BE2C (cell line): ENCODE measurements around the gene MYO7A.

ENCODE experiments used
- DNase-seq: peaks from one replicate; pipeline ENCODE4 v3.0.0-alpha.2; 2020
- H3K27me3 ChIP-seq: fragments of 250-450 bp; sonication (Bioruptor Pico); 2 replicates; pipeline ENCODE4 v1.5.1; 2020; ENCODE audit warnings: mild to moderate bottlenecking
- H3K36me3 ChIP-seq: fragments of 250-450 bp; sonication (Bioruptor Pico); 2 replicates; pipeline ENCODE4 v1.5.1; 2020; ENCODE audit warnings: mild to moderate bottlenecking
- H3K4me1 ChIP-seq: fragments of 250-450 bp; sonication (Bioruptor Pico); 2 replicates; pipeline ENCODE4 v1.5.1; 2020
- H3K4me3 ChIP-seq: 2 replicates; pipeline ENCODE4 v1.5.1; 2011; ENCODE audit warnings: low read depth, low read length
- H3K9me3 ChIP-seq: fragments of 250-450 bp; sonication (Bioruptor Pico); 2 replicates; pipeline ENCODE4 v1.5.1; 2020
- TF ChIP-seq, protein P1 (sequence below): IDR thresholded peaks from 2 replicates; pipeline ENCODE4 v1.5.1; 2012; ENCODE audit warnings: mild to moderate bottlenecking, low read depth, low read length

The MYO7A gene

DNA sequence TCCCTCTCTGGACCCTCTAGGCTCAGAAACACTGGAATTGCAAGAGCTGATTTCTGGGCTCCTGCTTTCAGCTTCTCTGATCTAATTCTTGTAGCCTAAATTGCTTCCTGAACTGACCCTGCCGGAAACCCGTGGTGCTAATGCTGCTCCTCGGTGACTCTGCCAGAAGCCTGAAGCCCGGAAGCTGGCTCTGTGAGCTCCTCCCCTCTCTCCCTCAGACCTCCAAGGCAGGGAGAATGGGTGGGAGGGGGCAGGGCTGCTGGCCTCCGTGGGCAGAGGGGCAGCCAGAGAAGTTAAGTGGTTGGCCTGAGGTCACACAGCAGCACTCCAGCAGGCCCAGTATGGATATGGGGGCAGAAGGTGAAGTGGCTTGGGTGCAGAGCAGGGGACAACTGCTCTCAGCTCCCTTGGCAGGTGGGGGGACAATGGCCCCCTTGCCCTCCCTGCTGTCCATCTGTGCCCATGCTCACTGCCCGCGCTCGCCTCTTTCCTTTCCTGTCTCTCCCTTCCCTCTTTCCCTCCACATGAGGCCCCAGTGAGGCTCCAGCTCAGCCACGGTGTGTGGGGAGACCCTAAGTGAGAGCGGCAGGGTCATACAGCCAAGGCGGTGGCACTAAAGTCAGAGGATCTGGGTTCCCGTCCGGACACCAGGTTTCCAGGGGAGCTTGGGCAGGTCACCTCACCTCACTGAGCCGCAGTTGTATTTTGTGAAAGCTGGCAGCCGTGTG, 45.0 kb upstream of the MYO7A start:
- TF ChIP-seq, protein P1, sequence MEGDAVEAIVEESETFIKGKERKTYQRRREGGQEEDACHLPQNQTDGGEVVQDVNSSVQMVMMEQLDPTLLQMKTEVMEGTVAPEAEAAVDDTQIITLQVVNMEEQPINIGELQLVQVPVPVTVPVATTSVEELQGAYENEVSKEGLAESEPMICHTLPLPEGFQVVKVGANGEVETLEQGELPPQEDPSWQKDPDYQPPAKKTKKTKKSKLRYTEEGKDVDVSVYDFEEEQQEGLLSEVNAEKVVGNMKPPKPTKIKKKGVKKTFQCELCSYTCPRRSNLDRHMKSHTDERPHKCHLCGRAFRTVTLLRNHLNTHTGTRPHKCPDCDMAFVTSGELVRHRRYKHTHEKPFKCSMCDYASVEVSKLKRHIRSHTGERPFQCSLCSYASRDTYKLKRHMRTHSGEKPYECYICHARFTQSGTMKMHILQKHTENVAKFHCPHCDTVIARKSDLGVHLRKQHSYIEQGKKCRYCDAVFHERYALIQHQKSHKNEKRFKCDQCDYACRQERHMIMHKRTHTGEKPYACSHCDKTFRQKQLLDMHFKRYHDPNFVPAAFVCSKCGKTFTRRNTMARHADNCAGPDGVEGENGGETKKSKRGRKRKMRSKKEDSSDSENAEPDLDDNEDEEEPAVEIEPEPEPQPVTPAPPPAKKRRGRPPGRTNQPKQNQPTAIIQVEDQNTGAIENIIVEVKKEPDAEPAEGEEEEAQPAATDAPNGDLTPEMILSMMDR = no peak
- Histone ChIP-seq H3K27me3 (no peaks in the 10 kb centered on the region), H3K4me1 (peaks cover 14% of the 10 kb centered on the region), H3K4me3 (no peak overlapping the region), H3K36me3 (no peaks in the 10 kb centered on the region), H3K9me3 (no peaks in the 10 kb centered on the region)
- DNase-seq = peak; percentile 71

DNA sequence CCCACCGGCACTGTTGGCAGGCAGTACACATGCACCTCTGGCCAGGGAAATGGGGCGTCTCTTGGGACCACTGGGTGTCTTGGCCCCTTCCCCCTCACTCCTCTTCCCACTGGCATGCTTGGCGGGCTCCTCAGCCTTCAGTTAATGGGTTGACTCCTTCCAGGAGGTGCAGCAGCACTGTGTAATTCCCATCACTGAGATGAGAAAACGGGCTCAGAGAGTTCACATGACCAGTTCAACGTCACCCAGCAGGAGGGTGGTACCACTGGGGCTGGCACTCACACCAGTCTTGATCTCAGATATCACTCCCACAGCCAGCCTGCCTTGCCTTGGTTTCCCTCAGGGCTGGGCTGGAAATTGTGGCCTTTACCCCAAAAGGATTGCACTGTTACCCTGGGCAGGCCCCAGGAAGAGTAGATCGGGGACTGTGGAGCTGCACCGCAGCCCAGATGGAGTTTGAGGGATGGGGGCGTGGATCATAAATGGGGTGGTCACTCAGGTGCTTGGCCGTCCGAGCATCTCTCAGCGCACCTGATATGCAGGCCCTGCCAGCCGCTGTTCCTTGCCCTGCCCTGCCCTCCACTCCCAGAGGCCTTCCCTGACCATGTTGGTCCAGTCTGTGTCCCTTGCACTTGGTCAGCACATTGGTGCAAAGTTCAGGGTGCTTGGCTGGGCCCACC, 44.3 kb upstream of the MYO7A start:
- peaks cover 14% of the 10 kb centered on the region for H3K4me1 ChIP-seq
- H3K4me3 ChIP-seq = no peak overlapping the region
- TF ChIP-seq, protein P1 = no peak
- no peaks in the 10 kb centered on the region for H3K36me3 ChIP-seq
- no peaks in the 10 kb centered on the region for H3K9me3 ChIP-seq
- H3K27me3 ChIP-seq = no peaks in the 10 kb centered on the region
- peak; percentile 2 for DNase-seq

DNA sequence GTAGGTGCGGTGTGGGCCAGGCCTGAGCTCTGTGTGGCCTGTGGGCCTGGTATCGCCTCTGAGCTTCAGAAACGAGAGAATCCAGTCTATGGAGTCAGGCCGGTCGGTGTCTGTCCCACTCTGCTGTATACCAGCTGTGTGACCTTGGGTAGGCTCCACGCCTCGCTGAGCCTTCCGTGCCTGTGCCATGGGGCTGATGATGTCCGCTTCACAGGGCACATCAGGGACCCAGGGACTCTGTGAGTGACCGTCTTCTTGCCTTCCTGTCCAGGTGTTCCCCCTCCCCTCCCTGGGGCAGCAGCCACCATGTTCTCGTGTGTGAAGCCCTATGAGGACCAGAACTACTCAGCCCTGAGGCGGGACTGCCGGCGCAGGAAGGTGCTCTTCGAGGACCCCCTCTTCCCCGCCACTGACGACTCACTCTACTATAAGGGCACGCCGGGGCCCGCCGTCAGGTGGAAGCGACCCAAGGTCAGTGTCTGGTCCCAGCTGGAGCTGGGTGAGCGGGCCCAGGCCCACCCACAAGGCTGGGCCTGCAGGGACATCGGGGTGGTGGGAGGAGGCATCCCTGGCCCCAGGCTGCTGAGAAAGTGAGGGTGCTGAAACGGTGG, 43.4 kb upstream of the MYO7A start:
- H3K4me1 ChIP-seq = peaks cover 14% of the 10 kb centered on the region
- H3K36me3 ChIP-seq = no peaks in the 10 kb centered on the region
- TF ChIP-seq, protein P1 = no peak
- H3K9me3 ChIP-seq = no peaks in the 10 kb centered on the region
- peak; percentile 7 for DNase-seq
- H3K27me3 ChIP-seq = no peaks in the 10 kb centered on the region
- no peak overlapping the region for H3K4me3 ChIP-seq

DNA sequence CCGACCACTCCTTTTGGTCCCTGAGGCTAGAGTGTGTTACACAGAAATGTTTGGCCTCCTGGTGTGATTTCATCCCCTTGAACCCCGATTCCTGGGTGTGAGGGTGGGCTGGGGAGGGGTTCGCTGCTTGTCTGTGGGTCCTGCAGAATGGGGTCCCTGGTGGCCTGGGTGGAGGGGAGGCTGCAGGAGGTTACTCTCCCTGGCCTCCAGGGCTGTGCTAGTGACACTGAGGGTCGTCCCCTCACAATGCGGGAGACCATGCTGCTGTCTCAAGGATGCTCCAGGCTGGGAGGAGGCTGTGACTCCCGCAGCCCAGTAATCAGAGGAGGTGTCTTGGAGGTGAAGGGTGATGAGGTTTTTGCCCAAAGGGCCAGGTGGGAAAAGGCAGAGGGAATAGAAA, 42.4 kb upstream of the MYO7A start:
- Histone ChIP-seq H3K36me3 (no peaks in the 10 kb centered on the region), H3K4me3 (no peak overlapping the region), H3K9me3 (no peaks in the 10 kb centered on the region), H3K27me3 (no peaks in the 10 kb centered on the region), H3K4me1 (peaks cover 14% of the 10 kb centered on the region)
- TF ChIP-seq, protein P1 = no peak
- peak; percentile 2 for DNase-seq

DNA sequence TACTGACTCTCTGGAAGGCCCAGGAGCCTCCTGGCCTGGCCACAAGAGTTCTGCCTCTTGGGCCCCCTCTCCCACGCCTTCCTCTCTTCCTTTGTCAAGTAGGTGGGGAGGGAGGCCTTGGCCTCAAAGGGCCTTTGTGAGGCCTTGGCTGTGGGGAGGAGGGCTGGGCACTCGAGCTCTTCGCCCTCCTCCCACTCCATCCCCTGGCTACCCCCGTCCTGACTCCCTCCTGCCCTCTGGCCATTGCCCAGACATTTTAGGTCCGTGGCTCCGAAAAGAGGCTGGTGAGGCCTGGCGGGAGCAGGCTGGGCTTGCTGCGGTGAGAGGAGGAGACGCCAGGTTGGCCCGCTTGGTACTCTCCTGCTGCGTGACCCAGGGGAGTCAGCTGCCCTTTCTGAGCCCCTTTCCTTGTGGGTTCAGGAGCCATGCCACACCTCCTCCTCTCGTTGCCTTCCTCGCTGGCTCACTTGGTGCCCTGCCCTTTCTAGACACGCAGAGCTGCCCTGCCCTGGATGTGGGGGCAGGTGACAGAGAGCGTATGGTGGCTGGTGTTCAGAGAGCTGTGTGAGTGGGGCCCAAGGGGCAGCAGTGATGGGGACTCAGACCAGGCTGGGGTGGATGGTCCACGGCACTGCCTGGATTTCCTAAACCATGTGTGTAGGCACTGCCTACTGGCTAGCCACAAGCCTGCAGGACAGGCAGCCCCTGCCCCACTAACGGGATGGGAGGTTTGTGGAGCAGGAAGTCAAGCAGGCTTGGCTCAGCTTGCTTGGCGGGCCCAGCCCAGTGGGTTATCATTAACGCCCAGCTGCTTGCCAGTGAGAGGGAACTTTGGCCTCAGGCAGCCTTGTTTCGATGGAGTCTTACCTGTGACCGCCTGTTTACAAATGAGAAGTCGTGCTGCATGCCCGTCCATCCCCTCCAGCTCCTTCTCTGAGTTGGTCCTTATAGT, 41.2 kb upstream of the MYO7A start:
- Histone ChIP-seq H3K9me3 (no peaks in the 10 kb centered on the region), H3K4me3 (no peak overlapping the region), H3K27me3 (no peaks in the 10 kb centered on the region), H3K36me3 (no peaks in the 10 kb centered on the region), H3K4me1 (peaks cover 8% of the 10 kb centered on the region)
- TF ChIP-seq, protein P1 = no peak
- DNase-seq = peak; percentile 4
